ENCODE measurements around the gene NUDT14.

Gene NUDT14

GRCh38 chr14:105139212-105139825 lies 41.8 kb downstream of the NUDT14 start:
- Histone ChIP-seq H3K36me3 (ENCODE audit: control insufficient read depth, insufficient read depth, low read length) (no peaks in the 10 kb centered on the region), H4K8ac (ENCODE audit: low read depth, low read length) (no peak overlapping the region), H4K5ac (ENCODE audit: low read length) (no peak overlapping the region), H3K4me2 (ENCODE audit: low read length) (no peak overlapping the region), H3K9ac (ENCODE audit: low read length) (no peak overlapping the region), H3K4me1 (ENCODE audit: control insufficient read depth, low read depth, low read length) (no peaks in the 10 kb centered on the region), H3K27me3 (ENCODE audit: insufficient read depth, low read length, poor library complexity) (no peaks in the 10 kb centered on the region), H3K4ac (ENCODE audit: low read depth, low read length) (no peak overlapping the region), H2BK5ac (ENCODE audit: low read length) (no peak overlapping the region), H3K56ac (ENCODE audit: low read length) (no peak overlapping the region), H2AK5ac (ENCODE audit: low read length) (no peak overlapping the region), H2BK120ac (ENCODE audit: low read depth, low read length) (no peak overlapping the region), H3K18ac (ENCODE audit: low read length) (no peak overlapping the region), H3K79me2 (ENCODE audit: control insufficient read depth, insufficient read depth, low read length) (no peaks in the 10 kb centered on the region), H2BK15ac (replicated peaks; ENCODE audit: low read depth) (no peak overlapping the region), H3K4me3 (ENCODE audit: low read length) (no peak overlapping the region), H3K27ac (ENCODE audit: low read depth, low read length) (no peak overlapping the region), H3K23ac (ENCODE audit: low read length) (no peak overlapping the region), H3K79me1 (ENCODE audit: low read length) (no peaks in the 10 kb centered on the region)
- DNase-seq, result no peak
- WGBS (ENCODE audit: extremely low coverage, insufficient coverage, low lambda C conversion rate), result no CpG with 5 or more reads among the region's 10 CpGs

- Histone ChIP-seq H3K4ac (ENCODE audit: low read depth, low read length) (no peak overlapping the region), H3K4me1 (ENCODE audit: control insufficient read depth, low read depth, low read length) (no peaks in the 10 kb centered on the region), H3K4me3 (ENCODE audit: low read length) (no peak overlapping the region), H3K23ac (ENCODE audit: low read length) (no peak overlapping the region), H3K9ac (ENCODE audit: low read length) (no peak overlapping the region), H3K4me2 (ENCODE audit: low read length) (no peak overlapping the region), H3K18ac (ENCODE audit: low read length) (no peak overlapping the region), H3K36me3 (ENCODE audit: control insufficient read depth, insufficient read depth, low read length) (no peaks in the 10 kb centered on the region), H3K79me1 (ENCODE audit: low read length) (no peaks in the 10 kb centered on the region), H2AK5ac (ENCODE audit: low read length) (no peak overlapping the region), H3K56ac (ENCODE audit: low read length) (no peak overlapping the region), H2BK15ac (replicated peaks; ENCODE audit: low read depth) (no peak overlapping the region), H3K27me3 (ENCODE audit: insufficient read depth, low read length, poor library complexity) (no peaks in the 10 kb centered on the region), H2BK5ac (ENCODE audit: low read length) (no peak overlapping the region), H4K5ac (ENCODE audit: low read length) (no peak overlapping the region), H4K8ac (ENCODE audit: low read depth, low read length) (no peak overlapping the region), H2BK120ac (ENCODE audit: low read depth, low read length) (no peak overlapping the region), H3K27ac (ENCODE audit: low read depth, low read length) (no peak overlapping the region), H3K79me2 (ENCODE audit: control insufficient read depth, insufficient read depth, low read length) (no peaks in the 10 kb centered on the region)
- DNase-seq, result no peak
- WGBS (ENCODE audit: extremely low coverage, insufficient coverage, low lambda C conversion rate), result no CpG with 5 or more reads among the region's 15 CpGs
Measured at GRCh38 chr14:105138551-105139111, 42.5 kb downstream of the NUDT14 start.

- no CpG with 5 or more reads among the region's 19 CpGs for WGBS (ENCODE audit: extremely low coverage, insufficient coverage, low lambda C conversion rate)
- no peaks in the 10 kb centered on the region for H3K4me1 ChIP-seq (ENCODE audit: control insufficient read depth, low read depth, low read length)
- no peak overlapping the region for H4K8ac ChIP-seq (ENCODE audit: low read depth, low read length)
- H3K9ac ChIP-seq (ENCODE audit: low read length), result no peak overlapping the region
- no peak overlapping the region for H2BK15ac ChIP-seq (replicated peaks; ENCODE audit: low read depth)
- H3K23ac ChIP-seq (ENCODE audit: low read length), result no peak overlapping the region
- no peaks in the 10 kb centered on the region for H3K36me3 ChIP-seq (ENCODE audit: control insufficient read depth, insufficient read depth, low read length)
- H3K4me2 ChIP-seq (ENCODE audit: low read length), result no peak overlapping the region
- no peaks in the 10 kb centered on the region for H3K79me1 ChIP-seq (ENCODE audit: low read length)
- H2BK5ac ChIP-seq (ENCODE audit: low read length), result no peak overlapping the region
- no peak overlapping the region for H3K56ac ChIP-seq (ENCODE audit: low read length)
- H3K4ac ChIP-seq (ENCODE audit: low read depth, low read length), result no peak overlapping the region
- no peak overlapping the region for H3K27ac ChIP-seq (ENCODE audit: low read depth, low read length)
- DNase-seq, result no peak
- no peak overlapping the region for H4K5ac ChIP-seq (ENCODE audit: low read length)
- no peak overlapping the region for H2AK5ac ChIP-seq (ENCODE audit: low read length)
- H3K27me3 ChIP-seq (ENCODE audit: insufficient read depth, low read length, poor library complexity), result no peaks in the 10 kb centered on the region
- no peak overlapping the region for H3K18ac ChIP-seq (ENCODE audit: low read length)
- no peak overlapping the region for H2BK120ac ChIP-seq (ENCODE audit: low read depth, low read length)
- H3K4me3 ChIP-seq (ENCODE audit: low read length), result no peak overlapping the region
- H3K79me2 ChIP-seq (ENCODE audit: control insufficient read depth, insufficient read depth, low read length), result no peaks in the 10 kb centered on the region
Measured at GRCh38 chr14:105138021-105138541, 43.0 kb downstream of the NUDT14 start.

- no peaks in the 10 kb centered on the region for H3K79me2 ChIP-seq (ENCODE audit: control insufficient read depth, insufficient read depth, low read length)
- no peak overlapping the region for H3K4ac ChIP-seq (ENCODE audit: low read depth, low read length)
- WGBS (ENCODE audit: extremely low coverage, insufficient coverage, low lambda C conversion rate), result no CpG with 5 or more reads among the region's 14 CpGs
- H3K23ac ChIP-seq (ENCODE audit: low read length), result no peak overlapping the region
- H3K18ac ChIP-seq (ENCODE audit: low read length), result no peak overlapping the region
- no peak overlapping the region for H3K56ac ChIP-seq (ENCODE audit: low read length)
- no peaks in the 10 kb centered on the region for H3K4me1 ChIP-seq (ENCODE audit: control insufficient read depth, low read depth, low read length)
- no peaks in the 10 kb centered on the region for H3K79me1 ChIP-seq (ENCODE audit: low read length)
- no peaks in the 10 kb centered on the region for H3K36me3 ChIP-seq (ENCODE audit: control insufficient read depth, insufficient read depth, low read length)
- no peak overlapping the region for H2AK5ac ChIP-seq (ENCODE audit: low read length)
- no peak overlapping the region for H3K9ac ChIP-seq (ENCODE audit: low read length)
- H3K4me3 ChIP-seq (ENCODE audit: low read length), result no peak overlapping the region
- H3K27ac ChIP-seq (ENCODE audit: low read depth, low read length), result no peak overlapping the region
- no peak for DNase-seq
- no peak overlapping the region for H2BK5ac ChIP-seq (ENCODE audit: low read length)
- no peak overlapping the region for H4K8ac ChIP-seq (ENCODE audit: low read depth, low read length)
- H2BK15ac ChIP-seq (replicated peaks; ENCODE audit: low read depth), result no peak overlapping the region
- H3K4me2 ChIP-seq (ENCODE audit: low read length), result no peak overlapping the region
- no peak overlapping the region for H4K5ac ChIP-seq (ENCODE audit: low read length)
- no peak overlapping the region for H2BK120ac ChIP-seq (ENCODE audit: low read depth, low read length)
- no peaks in the 10 kb centered on the region for H3K27me3 ChIP-seq (ENCODE audit: insufficient read depth, low read length, poor library complexity)
Measured at GRCh38 chr14:105137481-105138020, 43.6 kb downstream of the NUDT14 start.

- H4K5ac ChIP-seq (ENCODE audit: low read length), result no peak overlapping the region
- no peak overlapping the region for H3K18ac ChIP-seq (ENCODE audit: low read length)
- no peaks in the 10 kb centered on the region for H3K36me3 ChIP-seq (ENCODE audit: control insufficient read depth, insufficient read depth, low read length)
- H3K79me2 ChIP-seq (ENCODE audit: control insufficient read depth, insufficient read depth, low read length), result no peaks in the 10 kb centered on the region
- no CpG with 5 or more reads among the region's 50 CpGs for WGBS (ENCODE audit: extremely low coverage, insufficient coverage, low lambda C conversion rate)
- no peak overlapping the region for H2BK15ac ChIP-seq (replicated peaks; ENCODE audit: low read depth)
- no peak for DNase-seq
- H3K4ac ChIP-seq (ENCODE audit: low read depth, low read length), result no peak overlapping the region
- no peak overlapping the region for H3K4me3 ChIP-seq (ENCODE audit: low read length)
- H3K56ac ChIP-seq (ENCODE audit: low read length), result no peak overlapping the region
- H2AK5ac ChIP-seq (ENCODE audit: low read length), result no peak overlapping the region
- H3K27ac ChIP-seq (ENCODE audit: low read depth, low read length), result no peak overlapping the region
- H3K23ac ChIP-seq (ENCODE audit: low read length), result no peak overlapping the region
- no peaks in the 10 kb centered on the region for H3K79me1 ChIP-seq (ENCODE audit: low read length)
- no peak overlapping the region for H2BK5ac ChIP-seq (ENCODE audit: low read length)
- no peaks in the 10 kb centered on the region for H3K4me1 ChIP-seq (ENCODE audit: control insufficient read depth, low read depth, low read length)
- no peak overlapping the region for H3K4me2 ChIP-seq (ENCODE audit: low read length)
- no peak overlapping the region for H2BK120ac ChIP-seq (ENCODE audit: low read depth, low read length)
- no peak overlapping the region for H4K8ac ChIP-seq (ENCODE audit: low read depth, low read length)
- H3K9ac ChIP-seq (ENCODE audit: low read length), result no peak overlapping the region
- H3K27me3 ChIP-seq (ENCODE audit: insufficient read depth, low read length, poor library complexity), result no peaks in the 10 kb centered on the region
Measured at GRCh38 chr14:105136401-105137322, 44.5 kb downstream of the NUDT14 start.
